GM21717 (cell line): ENCODE results near the gene FDX1.

Experiments
- ATAC-seq: cut with Tn5 transposase; IDR thresholded peaks from one replicate; pipeline ENCODE4 v1.9.1; 2021; ENCODE audit warnings: mild to moderate bottlenecking, moderate library complexity; ENCODE audit not compliant: unreplicated experiment

FDX1 gene

DNA sequence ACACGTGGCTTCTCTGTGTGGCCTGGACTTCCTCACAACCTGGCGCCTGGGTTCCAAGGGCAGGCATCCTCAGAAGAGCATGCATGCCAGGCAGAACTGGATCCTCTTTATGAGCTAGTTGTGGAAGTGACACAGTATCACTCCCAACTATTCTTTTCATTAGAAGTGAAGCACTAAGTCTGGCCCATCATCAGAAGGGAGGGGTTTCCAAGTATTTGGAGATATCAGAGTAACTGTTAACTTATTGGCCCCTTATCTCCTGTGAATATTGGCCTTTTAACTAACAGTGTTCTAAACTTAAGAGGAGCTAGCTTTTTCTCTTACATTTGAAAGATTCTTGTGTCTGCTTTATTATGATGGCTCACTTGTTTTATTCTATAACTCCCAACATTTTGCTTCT lies 35.5 kb downstream of the FDX1 start:
- ATAC-seq, result no peak

DNA sequence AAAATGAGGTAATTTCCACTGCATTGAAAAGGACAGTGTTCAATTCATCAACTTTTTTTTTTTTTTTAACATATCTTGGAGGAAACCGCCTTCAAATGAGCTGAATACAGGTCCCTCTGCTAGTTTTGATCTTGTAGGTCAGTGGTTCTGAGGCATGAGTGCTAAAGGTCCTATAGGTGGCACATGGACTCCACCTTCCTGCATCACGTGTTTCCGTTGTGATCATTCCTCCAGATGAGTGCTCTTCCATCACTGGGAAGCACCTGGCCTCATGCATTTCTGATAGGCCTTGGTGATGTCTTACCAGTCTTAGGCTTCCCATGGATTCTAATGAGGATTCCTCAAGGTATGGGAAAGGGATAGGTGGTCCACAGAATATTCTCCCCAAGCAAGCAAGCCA lies 37.8 kb downstream of the FDX1 start:
- ATAC-seq, result no peak

DNA sequence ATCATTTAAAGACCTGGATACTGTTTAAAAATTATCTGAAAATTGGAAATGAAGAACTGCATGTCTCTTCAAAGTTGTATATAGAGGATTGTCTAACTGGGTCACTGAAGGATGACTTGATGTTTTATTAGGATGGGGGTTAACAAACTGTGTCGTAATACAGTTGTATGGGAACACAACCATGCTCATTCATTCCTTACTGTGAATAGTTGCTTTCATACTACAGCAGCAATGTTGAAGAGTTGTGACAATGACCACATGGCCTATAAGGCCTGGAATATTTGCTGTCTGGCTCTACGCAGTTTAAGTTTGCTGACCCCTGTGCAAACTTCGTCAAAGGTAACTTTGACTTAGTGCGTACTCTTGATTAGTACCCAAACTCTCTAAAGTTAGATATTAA lies 38.4 kb downstream of the FDX1 start:
- ATAC-seq, result no peak

DNA sequence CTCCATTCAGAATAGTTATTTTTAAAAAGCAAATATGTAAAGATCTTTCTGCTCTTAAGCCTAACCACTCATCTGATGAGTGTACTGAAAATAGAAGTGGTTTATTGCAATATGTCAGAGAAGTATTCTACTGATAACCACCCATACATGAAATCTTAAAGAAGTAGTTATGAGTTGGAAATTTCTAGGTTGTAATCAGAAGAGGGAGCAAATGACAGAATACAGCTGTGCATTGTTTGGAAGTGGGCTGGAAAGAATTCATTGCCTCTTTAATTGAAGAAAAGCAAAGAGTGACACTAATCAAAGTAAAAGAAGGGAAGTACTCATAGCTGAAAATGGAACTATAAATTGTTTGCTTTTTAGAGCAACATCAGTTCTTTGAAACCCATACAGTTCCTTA lies 39.4 kb downstream of the FDX1 start:
- no peak for ATAC-seq

DNA sequence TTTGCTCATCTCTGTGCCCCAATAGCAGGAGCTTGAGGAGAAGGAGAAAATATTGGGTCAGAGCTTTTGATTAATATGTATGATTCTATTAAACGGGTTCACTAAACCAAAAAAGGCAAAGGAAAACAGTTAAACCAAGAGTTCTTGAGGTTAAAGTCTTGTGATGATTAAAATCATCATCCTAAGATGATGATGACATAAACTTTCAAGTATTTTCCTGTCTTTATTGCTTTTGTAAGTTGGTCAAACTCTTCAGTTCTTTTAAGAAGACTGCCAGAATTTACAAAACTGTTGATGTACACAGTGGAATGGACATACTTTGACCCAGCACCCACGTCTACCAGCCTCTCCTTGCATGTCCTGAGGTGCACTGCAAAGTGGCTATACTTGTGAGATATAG lies 41.0 kb downstream of the FDX1 start:
- no peak for ATAC-seq

DNA sequence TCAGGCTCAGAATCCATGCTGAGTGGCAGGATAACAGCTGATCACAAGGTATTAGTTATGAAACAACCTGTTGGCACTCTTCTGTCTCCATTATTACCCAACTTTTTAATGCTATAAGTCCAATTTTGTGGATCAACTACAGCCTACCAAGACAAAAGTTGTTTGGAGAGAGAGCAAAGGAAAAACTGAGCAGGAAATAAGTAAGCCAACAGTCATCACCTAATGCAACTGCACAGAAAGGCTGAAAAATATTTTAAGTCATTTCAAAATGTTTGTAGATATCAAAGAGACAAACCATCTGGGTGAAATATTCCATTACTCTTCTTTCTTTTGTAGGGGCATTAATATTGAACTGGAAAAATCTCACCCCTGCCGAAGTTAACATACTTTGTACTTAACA lies 41.6 kb downstream of the FDX1 start:
- no peak for ATAC-seq

DNA sequence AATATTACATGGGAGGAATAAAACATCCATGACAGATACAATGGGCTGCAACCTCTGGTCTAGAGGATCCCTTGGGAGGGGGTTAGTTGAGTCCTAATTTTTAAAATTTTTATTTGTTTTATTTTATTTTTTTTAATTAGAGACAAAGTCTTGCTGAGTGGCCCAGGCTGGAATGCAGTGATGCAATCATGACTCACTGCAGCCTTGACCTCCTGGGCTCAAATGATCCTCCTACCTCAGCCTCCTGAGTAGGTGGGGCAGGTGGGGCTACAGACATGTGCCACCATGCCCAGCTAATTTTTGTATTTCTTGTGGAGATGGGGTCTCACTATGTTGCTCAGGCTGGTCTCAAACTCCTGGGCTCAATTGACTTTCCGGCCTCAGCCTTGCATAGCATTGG lies 43.1 kb downstream of the FDX1 start:
- ATAC-seq, result no peak

DNA sequence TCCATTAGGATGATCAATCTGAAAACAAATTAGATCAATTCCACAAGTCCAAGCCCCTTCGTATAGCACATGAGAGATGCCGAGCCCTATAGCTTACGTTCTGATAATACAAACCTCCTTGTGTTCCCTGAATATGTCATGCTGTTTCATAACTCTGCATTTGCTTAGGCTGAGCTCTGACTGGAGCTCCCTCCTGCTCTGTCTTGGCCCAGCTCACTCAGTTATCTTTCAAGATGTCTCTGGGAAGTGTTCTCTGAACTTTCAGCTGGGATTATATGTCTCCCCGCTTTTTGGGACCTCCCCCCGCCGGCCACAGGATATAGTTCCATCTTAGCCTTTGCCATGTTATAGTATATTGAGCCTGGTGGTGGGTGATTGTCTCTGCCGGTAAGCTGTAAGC lies 44.0 kb downstream of the FDX1 start:
- ATAC-seq, result no peak

DNA sequence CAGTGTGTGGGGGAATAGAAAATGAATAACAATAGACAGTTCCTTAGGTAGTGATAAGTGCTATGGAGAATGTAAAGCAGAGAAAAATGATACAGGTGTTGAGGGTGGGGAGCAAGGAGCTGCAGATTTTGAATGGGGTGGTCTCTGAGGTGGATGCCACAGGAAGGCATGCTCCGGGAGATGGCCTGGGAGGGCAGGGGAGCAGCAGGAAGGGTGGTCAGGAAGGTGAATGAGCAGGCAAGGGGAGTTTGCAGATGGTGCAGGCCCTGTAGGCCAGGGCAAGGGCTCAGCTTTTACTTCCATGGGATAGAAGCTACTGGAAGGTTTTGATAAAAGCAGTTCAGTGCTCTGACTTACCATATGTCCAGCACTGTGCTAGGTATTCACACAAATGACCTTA lies 44.8 kb downstream of the FDX1 start:
- ATAC-seq, result no peak

DNA sequence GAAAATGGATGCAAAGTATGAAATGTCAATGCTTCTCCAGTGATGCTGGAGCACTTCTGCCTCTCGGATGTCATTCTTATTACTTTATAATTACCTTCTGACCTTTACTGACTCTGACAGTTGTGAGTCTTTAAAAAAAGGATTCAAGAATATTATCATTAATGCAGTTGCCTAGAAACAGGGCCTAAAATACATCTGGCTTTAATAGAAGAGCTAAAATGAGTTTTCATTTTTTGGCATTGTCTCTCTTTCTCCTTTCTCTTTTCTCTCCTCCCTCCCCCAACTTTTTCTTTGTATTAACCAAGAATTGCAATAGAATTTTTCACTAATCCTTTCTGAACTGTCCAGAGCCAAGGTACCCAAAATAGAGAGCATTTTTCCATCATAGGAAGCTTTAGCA lies 45.9 kb downstream of the FDX1 start:
- no peak for ATAC-seq

DNA sequence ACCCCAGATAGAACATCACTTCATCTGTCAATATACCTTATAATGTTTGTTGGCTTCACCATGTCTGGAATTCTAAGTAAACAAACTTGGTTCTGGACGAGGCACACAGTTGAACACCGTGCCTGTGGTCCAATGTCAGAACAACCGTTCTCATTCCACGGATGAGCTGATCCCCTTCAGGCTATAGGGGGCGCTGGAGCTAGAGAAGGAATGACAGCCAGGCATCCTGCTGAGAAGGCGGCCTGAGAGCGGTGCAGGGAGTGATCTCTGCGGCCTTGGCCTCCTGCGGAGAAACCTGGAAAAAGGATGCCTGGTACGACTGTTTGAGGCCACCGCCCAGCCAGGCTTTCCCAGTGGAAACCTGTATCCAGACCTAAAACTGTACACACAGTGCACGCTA lies 48.7 kb downstream of the FDX1 start:
- no peak for ATAC-seq

DNA sequence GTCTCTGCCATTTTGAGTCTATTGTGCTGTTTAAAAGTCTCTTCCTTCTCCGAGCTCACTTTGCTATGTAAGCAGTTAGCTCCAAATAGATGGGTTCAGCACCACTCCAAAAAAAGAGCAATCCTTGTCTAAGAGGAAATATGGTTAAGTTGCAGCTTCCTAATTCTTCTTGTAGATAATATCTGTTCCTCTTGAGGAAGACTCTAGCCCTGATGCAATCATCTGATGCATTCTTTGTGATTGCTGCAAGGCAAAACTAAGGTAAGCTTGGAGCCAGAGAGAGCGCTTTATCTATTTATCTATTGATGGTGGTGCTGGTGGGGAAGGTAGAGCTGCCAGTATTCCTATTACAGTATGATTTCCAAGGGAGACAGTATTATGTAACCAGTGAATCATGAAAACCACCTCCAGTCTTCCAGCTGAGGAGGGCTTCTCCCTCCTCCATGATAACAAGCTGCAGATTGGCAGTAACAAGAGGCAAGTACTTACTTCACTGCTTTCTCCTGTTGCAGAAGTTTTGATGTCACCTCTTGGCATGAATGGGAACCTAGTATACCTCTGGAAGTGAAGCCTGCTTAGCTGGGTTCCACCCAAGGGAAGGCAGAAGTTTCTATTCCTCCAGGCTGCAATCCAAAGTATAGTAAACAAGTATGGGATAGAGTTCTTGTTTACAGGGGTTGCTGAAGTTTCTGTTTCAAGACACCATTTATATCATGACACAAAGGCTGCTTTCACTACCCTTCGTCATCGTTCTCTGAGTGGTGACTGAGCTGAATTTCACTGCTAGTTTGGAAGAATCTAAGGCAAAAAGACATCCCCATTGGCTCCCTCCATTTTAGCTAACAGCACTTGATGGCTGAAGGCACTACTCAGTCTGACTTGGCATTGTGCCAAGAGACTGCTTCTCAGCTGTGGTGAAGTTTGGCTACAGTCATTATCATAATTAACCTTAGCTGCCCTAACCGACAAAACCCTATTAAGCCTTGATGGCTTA lies 49.7 kb downstream of the FDX1 start:
- no peak for ATAC-seq

DNA sequence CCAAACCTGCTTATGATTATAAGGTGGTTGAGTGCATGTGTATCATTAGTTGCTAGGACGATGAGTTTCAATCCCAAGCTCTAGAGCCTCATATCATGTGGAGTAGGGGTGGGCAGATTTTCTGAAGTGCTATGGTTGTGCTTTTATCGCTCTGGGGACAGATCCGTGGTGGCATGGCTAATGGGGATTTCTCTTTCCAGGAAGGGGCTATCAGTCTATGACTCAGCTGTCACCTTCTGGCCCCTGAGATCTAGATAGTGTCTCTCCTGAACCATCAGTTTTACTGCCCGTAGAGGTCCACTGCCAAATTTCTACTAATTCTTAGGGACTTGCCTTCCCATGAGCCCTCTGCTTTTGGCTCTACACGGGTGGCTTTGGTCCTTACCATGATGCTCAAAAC lies 51.8 kb downstream of the FDX1 start:
- ATAC-seq, result no peak

DNA sequence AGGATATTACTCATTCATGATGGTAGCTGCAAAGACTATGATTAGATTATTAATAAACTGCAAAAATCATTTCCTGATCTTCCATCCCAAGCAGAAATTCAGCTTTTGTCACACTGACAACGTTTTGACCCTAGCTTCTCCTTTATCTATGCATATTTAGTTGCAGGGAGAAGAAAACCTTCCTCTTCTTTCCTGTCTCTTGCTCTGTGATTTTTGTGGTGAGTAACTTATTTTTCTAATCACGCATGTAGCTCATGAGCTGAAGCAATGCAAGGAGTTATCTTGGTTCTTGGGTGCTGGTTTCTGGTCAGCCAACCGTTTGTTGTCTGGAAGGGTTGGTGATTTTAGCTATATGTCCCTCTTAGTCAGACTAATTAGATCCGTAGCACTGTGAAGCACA lies 56.4 kb downstream of the FDX1 start:
- ATAC-seq, result no peak

DNA sequence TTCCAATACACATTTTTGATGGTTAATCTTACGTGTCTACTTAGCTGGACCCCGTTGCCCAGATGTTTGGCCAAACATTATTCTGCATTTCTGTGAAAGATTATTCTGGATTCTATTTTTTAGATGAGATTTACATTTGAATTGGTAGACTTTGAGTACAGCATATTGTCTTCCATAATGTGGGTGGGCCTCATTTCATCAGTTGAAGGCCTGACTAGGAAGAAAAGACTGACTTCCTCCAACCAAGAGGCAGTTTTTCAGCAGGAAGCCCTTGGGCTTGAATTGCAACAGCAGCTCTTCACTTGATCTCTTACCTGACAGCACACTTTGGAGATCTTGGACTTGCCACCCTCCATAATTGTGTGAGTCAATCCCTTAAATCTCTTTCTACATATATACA lies 58.7 kb downstream of the FDX1 start:
- ATAC-seq, result no peak

DNA sequence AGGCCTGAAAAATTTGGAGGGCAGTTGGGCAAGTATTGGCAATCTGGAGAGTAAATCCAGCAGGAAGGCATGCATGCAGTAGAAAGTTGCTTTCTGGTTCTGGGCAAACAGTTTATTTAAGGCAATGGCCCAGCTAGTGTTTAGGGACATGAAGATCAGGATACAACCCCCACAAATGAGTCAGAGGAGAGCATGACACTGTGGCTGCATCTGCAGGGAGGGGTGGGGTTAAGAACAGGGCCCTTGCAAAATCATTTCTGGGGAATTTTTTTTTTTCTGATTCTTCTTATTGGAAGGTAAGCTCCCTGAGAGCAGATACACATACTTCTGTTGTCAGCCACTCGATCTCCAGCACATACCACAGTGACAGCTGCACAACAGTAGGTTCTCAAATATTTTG lies 61.1 kb downstream of the FDX1 start:
- ATAC-seq, result no peak

DNA sequence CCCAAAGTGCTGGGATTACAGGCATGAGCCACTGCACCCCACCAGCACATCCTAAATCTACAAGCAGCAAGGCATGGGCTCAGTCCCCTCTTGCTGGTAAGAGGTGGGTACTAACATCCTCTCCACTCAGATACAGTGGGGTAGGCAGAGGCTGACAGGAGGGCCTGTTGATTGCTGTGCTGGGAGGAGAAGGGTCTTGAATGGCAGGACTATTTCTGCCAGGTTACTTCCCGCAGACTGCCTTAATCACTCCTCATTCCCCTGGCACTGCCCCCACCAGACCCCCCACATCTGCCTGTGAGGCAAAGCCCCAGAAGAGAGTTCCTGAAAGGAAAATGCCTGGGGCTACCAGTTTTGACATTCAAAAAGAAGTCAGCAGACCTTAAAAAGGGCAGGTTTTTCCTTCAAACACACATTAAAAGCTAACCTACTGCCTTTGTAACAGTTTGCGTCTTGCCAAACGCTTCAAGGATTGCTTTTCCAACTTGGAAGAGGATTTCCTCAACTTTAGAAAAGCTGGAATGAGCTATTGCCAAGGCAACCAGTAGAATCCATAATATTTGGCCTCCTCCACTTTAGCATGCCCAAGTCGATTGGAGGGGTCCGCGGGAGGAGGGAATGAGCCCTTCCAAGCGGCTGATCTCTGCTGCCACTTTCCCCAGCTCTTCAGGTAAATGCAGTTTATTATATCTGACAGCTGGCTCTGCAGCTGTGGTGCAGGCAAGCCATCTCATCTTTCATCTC lies 62.0 kb downstream of the FDX1 start:
- no peak for ATAC-seq

DNA sequence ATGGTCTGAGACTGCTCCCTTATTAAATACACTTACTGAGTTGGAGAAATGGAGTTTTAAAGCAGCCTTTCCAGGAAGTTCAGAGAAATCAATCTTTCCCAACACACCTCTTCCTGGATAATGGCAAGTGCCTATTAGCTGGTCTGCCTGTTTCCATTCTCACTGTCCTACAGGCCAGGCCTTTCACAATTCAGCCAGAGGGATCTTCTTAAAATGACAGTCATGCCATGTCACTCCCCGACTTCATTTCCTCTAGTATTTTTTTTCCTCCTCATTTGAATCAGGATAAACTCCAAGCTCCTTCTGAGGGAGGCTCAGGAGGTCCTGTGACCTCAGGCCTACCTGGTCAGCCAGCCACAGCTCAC lies 62.6 kb downstream of the FDX1 start:
- ATAC-seq, result no peak

DNA sequence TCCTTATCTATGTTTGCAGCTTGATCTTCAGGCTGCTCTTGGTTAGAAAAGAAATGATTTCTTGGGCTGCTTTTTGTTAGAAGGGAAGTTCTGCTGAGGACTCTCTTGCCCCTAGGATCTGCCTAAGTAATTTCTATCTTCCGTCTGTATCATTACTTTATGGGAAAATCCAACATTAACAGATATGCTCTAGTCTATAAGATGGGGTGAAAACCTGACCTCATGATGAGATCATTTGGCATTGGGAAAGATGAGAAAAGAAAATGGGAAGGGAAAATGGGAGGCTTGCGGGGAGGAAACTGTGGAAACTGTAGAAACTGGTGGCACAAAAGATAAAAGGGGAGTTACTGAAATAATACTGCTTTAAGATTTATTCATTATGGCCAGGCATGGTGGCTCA lies 63.6 kb downstream of the FDX1 start:
- no peak for ATAC-seq

DNA sequence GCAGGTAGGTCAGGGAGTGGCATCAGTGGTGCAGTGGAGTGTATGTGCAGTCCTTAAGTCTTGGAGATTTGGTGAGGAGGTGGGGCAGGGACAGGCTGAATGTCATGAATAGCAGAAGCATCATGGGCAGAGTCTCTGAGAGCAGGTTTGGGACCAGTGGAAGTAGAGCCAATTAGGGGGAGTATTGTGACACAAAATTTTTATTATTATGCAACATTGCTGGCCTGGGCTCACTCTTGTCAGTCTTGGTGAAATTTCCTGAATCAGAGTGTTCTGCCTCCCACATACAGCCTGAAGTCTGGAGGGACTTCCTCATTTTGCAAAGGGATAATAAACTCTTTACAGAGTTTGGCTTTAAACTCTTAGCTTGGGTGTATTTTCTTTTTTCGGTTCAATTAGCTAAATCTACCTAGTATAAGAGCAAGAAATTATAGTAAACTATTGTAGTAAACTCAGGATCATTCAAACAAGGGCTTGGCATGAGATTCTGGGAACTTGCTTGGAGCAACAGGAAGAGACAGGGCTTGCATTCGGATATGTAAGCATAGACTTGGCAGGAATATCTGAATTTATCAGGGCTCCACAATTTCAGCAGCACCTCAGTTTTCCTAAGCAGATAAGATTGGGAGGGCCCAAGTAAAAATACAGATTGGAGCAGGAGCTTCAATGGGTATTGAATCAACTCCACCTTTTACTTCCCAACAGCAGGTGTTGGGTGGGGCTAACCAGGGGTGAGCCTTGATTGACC lies 67.7 kb downstream of the FDX1 start:
- ATAC-seq, result no peak

DNA sequence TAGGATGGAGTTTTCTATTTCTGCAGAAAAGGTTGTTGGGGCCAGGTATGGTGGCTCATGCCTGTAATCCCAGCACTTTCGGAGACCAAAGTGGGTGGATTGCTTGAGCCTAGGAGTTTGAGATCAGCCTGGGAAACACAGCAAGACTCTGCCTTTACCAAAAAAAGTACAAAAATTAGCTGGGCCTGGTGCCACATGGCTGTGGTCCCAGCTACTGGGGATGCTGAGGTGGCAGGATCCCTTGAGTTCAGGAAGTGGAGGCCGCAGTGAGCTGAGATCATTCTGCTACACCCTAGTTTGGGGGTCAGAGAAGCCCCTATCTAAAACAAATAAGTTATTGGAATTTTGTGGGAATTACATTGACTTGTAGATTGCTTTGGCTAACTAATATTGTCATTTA lies 71.7 kb downstream of the FDX1 start:
- ATAC-seq, result no peak
